ENCODE results near the gene SCN1A. TPM values are rescaled to one million over a fixed set of nuclear protein-coding genes. Genes with fewer than 3 reads are reported as not detected.

The SCN1A gene
- total and polyA plus RNA-seq, 2 of the 13 experiments (the other 11 are each of a cell fraction or from before 2014, with no cell fraction given): 19.9 to 39.4 TPM

GRCh38 chr2:166154685-166155338, 27.0 kb upstream of the SCN1A start (continued):
- TF ChIP-seq ZNF275 (CRISPR knock-in tag; IDR thresholded peaks at IDR 0.05; ENCODE audit: borderline replicate concordance) (no peak), POGZ (CRISPR knock-in tag; IDR thresholded peaks at IDR 0.05) (no peak), DRAP1 (CRISPR knock-in tag; IDR thresholded peaks at IDR 0.05) (no peak), ZNF20 (CRISPR knock-in tag; IDR thresholded peaks at IDR 0.05) (no peak), BCL6 (CRISPR knock-in tag; IDR thresholded peaks at IDR 0.05) (peak; percentile 43; the same call in 1 of the 2 replicates), PRPF4 (IDR thresholded peaks at IDR 0.05; ENCODE audit: low read depth, low read length, poor library complexity, severe bottlenecking) (peak; percentile 43), ZFP37 (CRISPR knock-in tag; IDR thresholded peaks at IDR 0.05; ENCODE audit: borderline replicate concordance) (no peak), BATF2 (CRISPR knock-in tag; IDR thresholded peaks at IDR 0.05) (no peak), HMG20A (CRISPR knock-in tag; IDR thresholded peaks at IDR 0.05; ENCODE audit: borderline replicate concordance) (peak; percentile 47; the same call in 1 of the 2 replicates), CREB3 (CRISPR knock-in tag; IDR thresholded peaks at IDR 0.05) (no peak), TEAD3 (CRISPR knock-in tag; optimal IDR thresholded peaks at IDR 0.05; ENCODE audit: borderline replicate concordance) (peak; percentile 45), TCF7L2 (IDR thresholded peaks at IDR 0.05; ENCODE audit: low read depth, low read length) (0 out of 2 replicates have a peak, but pooled peaks have one; percentile 35), THRA (CRISPR knock-in tag; IDR thresholded peaks at IDR 0.05; ENCODE audit: borderline replicate concordance) (peak; percentile 38; the same call in 1 of the 2 replicates), RBM39 (IDR thresholded peaks at IDR 0.05; ENCODE audit: low read depth, low read length, poor library complexity, severe bottlenecking) (no peak), HOMEZ (CRISPR knock-in tag; IDR thresholded peaks at IDR 0.05; ENCODE audit: low read depth) (peak; percentile 18; the same call in 1 of the 2 replicates), CEBPG (CRISPR knock-in tag; IDR thresholded peaks at IDR 0.05) (peak; percentile 36), FOXP4 (CRISPR knock-in tag; IDR thresholded peaks at IDR 0.05) (peak; percentile 43), CC2D1A (CRISPR knock-in tag; IDR thresholded peaks at IDR 0.05) (no peak), TOE1 (CRISPR knock-in tag; IDR thresholded peaks at IDR 0.05) (no peak), SALL1 (CRISPR knock-in tag; IDR thresholded peaks at IDR 0.05) (peak; percentile 16; the same call in 1 of the 2 replicates)
